Mucosa of descending colon (tissue), 3 donors: ENCODE results near the gene SLC7A5. TPM values are rescaled to one million over a fixed set of nuclear protein-coding genes. Genes with fewer than 3 reads are reported as not detected.

Experiments
- ATAC-seq: fragments of 200-7000 bp; cut with Tn5 transposase; one replicate; pipeline ENCODE4 v1.9.1; 2020; ENCODE audit warnings: mild to moderate bottlenecking, moderate library complexity
- DNase-seq, 3 donors: peaks; one replicate each; pipeline ENCODE4 v3.0.0-alpha.2; 2020
- H3K36me3 ChIP-seq: fragments of 200-600 bp; one replicate; pipeline ENCODE4 v1.8.0; 2021; ENCODE audit warnings: low read depth, mild to moderate bottlenecking
- H3K4me1 ChIP-seq: fragments of 200-600 bp; one replicate; pipeline ENCODE4 v1.8.0; 2021; ENCODE audit warnings: low read depth, mild to moderate bottlenecking
- H3K4me3 ChIP-seq: fragments of 200-600 bp; one replicate; pipeline ENCODE4 v1.8.0; 2021; ENCODE audit warnings: mild to moderate bottlenecking
- H3K9me3 ChIP-seq: fragments of 200-600 bp; one replicate; pipeline ENCODE4 v1.8.0; 2021; ENCODE audit warnings: mild to moderate bottlenecking
- intact Hi-C, 2 donors: fragments of 100-400 bp; cut with DNase I in 1 of 2; cut with micrococcal nuclease in 1 of 2; formaldehyde crosslinking; loops; one replicate each; pipeline versions ENCODE4 v1.11.0 to v1.11.1; 2022; cut with DNase I, micrococcal nuclease
- total RNA-seq, 3 donors: library from RNA; stranded (reverse); fragmentation: NEBNext Ultra II Directional in 2 of 3; extraction: Animal tissue kit (Norgen Biotek cat#: 25700) in 2 of 3; gene quantifications; one replicate each; pipeline versions ENCODE4 v1.2.1 to v1.2.4, GENCODE V29; 2021 to 2023
- TF ChIP-seq, protein P1 (sequence below): fragments of 200-600 bp; IDR thresholded peaks from one replicate; pipeline ENCODE4 v1.8.0; 2022; ENCODE audit warnings: antibody characterized with exemption, mild to moderate bottlenecking
- donor health status: DM: no; HTN: no; CAD: no; lungs with moderate emphysema.
- donor health status: DM: no; HTN: no; CAD: no.
- donor health status: DM: no; HTN: yes; CAD: no.

The SLC7A5 gene
- total RNA-seq, 3 donors from 2014 or later = 1.9 to 13.7 (median 8.1) TPM

DNA sequence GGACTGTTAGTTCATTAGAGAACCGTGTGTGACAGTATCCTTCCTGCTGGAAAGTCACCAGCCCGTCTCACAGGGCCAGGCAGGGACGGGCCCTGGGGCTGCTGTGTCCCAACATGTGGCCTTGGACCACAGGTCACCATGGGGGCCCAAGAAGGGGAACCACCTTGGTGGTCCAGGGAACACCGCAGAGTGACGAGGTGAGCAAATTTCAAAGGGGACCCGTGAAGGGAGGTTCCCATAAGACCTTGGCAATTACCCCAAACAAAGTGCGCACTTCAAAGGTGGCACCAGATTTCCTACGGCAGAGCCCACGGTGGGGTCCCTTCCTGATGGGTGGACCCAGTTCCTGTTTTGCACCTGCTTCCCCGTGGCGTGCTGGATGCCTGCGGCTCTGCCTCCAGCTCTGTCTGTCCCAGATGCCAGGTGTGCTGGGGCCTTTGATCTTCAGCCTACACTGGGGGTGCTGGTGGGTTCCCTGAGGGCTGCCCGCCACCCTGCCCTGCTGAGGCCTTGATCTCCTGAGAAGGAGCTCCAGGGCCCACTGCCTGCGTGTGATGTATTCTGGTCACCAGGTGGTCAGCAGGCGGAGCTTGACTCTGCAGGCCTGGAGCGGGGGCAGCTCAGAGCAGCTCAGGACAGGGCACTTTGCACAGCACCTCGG is 27.0 kb downstream of the SLC7A5 start:
- Histone ChIP-seq H3K9me3 (no peaks in the 10 kb centered on the region), H3K36me3 (no peaks in the 10 kb centered on the region), H3K4me3 (no peak overlapping the region), H3K4me1 (peaks cover 2% of the 10 kb centered on the region)
- ATAC-seq (no peak), DNase-seq (no peak)
- TF ChIP-seq, protein P1, sequence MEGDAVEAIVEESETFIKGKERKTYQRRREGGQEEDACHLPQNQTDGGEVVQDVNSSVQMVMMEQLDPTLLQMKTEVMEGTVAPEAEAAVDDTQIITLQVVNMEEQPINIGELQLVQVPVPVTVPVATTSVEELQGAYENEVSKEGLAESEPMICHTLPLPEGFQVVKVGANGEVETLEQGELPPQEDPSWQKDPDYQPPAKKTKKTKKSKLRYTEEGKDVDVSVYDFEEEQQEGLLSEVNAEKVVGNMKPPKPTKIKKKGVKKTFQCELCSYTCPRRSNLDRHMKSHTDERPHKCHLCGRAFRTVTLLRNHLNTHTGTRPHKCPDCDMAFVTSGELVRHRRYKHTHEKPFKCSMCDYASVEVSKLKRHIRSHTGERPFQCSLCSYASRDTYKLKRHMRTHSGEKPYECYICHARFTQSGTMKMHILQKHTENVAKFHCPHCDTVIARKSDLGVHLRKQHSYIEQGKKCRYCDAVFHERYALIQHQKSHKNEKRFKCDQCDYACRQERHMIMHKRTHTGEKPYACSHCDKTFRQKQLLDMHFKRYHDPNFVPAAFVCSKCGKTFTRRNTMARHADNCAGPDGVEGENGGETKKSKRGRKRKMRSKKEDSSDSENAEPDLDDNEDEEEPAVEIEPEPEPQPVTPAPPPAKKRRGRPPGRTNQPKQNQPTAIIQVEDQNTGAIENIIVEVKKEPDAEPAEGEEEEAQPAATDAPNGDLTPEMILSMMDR = no peak
- intact Hi-C loops = no loop called here

DNA sequence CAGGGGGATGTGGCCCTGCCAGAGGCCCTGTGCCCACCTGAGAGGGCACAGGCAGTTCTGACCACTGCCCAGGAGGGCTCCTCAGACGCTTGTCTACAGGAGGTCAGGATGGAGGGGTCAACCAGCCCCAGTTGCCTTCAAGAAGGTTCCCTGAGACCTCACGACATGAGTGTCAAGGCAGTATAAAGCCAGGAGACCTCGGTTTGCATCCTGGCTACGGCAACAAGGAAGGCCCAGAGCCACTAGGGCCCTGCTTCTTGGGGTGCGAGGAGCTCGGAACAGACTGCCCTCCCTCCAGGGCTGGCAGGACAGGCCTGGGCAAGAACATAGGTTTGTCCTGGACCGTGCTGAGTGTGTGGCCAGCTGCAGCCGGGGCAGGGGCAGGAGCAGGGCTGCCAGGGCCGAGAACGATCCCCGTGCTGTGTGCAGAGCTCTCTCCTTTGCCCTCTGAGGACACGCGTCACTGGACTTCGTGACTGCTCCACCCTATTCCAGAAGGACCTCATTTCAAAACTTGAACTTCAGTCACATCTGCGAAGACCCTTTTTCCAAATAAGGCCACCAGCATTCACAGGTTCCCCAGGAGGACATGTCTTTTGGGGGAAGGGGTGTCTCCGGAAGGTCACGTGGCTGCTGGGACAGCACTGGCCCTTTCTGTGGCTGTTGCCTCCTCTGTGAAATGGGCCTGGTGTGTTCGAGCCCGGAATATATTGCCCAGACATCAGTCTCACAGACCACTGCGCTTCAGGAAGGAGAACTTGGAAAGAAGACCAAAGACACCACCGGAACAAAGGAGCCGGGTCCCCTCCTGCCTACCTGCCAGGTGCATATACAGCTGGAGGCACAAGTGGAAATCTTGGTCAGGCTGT is 27.7 kb downstream of the SLC7A5 start:
- DNase-seq = no peak

DNA sequence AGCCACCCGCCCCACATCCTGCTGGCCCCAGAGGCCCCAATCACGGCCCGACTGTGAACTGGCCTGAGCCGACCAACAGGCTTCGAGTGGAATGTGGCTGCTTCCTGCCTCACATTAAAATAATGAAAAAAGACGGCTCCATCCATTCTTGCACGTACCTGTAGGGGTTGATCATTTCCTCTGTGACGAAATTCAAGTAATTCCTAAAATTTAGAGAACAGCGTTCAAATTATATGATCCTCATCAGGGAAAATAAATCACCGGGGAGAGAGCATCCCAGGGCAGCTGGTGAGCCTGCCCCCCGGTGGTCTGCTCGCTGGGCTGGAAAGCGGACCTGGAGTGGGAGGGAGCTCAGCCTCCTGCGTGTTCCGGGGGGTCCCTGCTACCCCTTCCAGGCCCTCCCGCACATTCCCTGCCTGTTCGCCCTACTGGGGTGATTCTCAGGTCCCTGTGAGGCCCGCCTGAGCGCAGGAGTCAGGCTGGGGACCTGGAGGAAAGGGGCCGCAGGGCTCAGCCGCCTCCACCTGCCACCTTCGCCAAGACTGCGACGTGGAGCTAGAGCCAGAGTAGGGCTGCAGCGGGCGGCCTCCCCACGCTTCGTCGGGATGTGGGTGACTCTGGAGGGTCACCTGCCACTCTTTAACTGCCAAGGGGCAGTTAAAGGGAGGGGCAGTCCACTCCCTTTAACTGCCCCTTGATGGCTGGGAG is 28.9 kb downstream of the SLC7A5 start:
- TF ChIP-seq, protein P1 = no peak
- ATAC-seq (no peak), DNase-seq (no peak)
- H3K9me3 ChIP-seq = no peaks in the 10 kb centered on the region
- H3K4me1 ChIP-seq = peaks cover 2% of the 10 kb centered on the region
- H3K4me3 ChIP-seq = no peak overlapping the region
- H3K36me3 ChIP-seq = no peaks in the 10 kb centered on the region
- intact Hi-C loops = no loop called here

More for the DNA sequence above, 27.7 kb downstream of the SLC7A5 start:
- no peaks in the 10 kb centered on the region for H3K9me3 ChIP-seq
- no peak overlapping the region for H3K4me3 ChIP-seq
- no peak for ATAC-seq
- H3K4me1 ChIP-seq = peaks cover 2% of the 10 kb centered on the region
- TF ChIP-seq, protein P1 = no peak
- intact Hi-C loops = no loop called here
- no peaks in the 10 kb centered on the region for H3K36me3 ChIP-seq

DNA sequence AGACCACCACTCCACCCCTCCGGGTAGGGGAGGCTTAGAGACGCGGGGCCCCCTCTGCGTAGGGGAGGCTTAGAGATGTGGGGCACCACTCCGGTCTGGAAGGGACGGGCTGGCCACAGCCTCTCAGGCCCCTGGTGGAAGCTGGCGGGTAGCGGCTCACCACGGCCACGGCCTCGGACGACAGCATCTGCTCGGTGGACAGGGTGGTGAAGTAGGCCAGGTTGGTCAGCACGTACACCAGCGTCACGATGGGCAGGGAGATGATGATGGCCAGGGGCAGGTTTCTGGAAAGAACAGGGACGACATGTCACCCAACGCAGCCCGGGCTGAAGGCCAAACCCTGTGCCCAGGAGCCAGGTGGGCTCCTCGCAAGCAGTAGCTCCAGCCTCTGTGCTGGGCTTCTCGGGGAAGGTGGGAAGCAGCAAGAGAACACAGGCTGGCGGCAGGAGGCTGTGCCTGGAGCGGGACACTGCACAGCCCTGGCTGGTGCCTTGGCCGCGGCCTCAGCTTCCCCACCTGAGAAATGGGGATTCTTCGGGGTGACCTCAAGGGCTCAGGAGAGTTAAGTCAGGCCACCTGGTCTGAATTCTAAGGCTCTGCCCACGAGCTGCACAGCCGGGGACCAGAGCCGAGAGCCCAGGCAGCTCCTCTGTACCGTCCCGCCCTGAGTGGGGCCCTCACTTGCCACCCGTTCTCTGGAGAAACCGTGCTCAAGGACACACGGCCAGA is 29.6 kb downstream of the SLC7A5 start:
- Histone ChIP-seq H3K4me3 (no peak overlapping the region), H3K9me3 (no peaks in the 10 kb centered on the region), H3K4me1 (peaks cover 2% of the 10 kb centered on the region), H3K36me3 (no peaks in the 10 kb centered on the region)
- no peak for ATAC-seq
- TF ChIP-seq, protein P1 = no peak
- DNase-seq = no peak
- intact Hi-C loops = no loop called here
